ENCODE results near the gene MRPS5.
"Not testable (repeated sequence)": the region's sequence is repeated elsewhere in the genome, so short reads cannot be mapped to it uniquely, and the experiment has no call there.

The MRPS5 gene

DNA sequence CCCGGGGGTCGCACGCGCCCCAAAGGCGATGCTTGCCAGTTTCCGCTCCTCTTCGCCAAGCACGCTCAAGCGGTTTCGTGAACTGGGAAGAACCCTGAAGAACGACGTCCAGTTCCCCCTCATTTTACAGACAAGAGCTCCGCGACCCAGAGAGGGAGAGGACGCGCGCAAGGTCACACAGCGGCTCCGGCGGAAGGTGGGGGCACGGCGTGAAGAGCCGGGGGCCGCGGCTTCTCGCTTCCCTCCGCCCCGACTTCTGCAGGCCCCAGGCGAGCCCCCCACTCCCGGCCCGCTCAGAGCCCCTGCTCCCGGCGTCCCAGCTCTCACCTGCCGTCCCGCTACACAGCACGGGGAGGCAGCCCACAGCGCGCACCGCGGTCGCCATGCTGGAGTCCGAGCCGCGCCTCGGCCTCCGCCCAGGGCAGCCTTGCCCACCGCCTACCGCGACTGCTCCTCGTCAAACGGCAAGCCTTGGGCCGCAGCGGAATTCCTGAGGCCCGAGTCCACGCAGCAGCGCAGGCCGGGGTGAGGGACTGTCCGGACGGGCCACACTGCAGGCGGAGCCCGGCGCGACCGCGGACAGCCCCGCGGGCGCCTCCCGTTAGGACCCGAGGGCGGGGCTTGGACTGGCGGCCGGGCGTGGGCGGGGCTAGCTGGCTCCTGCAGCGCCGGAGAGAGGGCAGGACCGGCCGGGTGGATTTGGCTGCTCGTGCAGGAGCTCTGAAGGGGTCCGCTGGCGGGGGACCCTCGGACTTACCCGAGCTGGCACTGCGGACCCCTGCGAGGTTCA lies at the start of gene MRPS5:
MRPS5 (minus strand) TSS at position 402 of the 790 bp plus-strand sequence; CDS start at position 385, 17 bp downstream.
- in situ Hi-C loops (cut with HindIII; ENCODE audit: low sequenced_read_pairs), result no loop called here

- in situ Hi-C loops (cut with HindIII; ENCODE audit: low sequenced_read_pairs), result no loop called here
Observed at GRCh38 chr2:95166065-95166763, 44.6 kb upstream of the MRPS5 start.

DNA sequence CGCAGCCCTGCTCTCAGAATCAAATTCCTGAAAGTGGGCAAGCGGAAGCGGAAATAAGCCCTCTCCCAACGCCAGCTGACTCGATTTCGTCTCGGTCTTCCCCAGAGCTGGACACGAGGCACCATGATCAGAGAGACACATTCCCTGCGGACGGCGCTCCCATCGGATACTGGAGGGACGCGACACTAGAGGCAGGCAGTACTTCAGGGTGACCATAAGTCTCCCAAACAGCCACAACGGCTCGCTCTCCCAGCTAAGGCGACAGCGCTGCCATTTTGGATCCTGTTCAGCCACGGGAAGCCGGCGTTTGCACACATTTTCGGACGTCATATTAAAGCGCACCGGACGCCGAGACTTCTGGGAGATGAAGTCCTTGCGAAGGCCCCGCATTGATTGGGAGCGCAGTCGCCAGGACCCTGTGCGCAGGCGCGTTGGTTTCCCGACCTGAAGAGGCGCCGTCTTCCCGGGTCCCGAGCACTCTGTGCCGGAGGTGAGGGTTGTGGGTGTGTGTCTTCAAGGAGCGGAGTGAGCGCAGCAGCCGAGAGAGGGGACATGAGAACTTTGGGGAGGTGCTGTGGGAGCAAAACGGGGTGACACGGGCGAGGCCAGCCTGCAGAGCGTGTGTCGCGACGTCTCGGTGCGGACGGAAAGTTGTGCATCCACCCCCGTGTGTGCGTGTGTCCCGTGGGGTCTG lies 43.9 kb upstream of the MRPS5 start, which contains the start of gene ZNF2:
ZNF2 (plus strand) TSS at position 439 of the 694 bp plus-strand sequence. CDS start 10,418 bp downstream, outside the sequence.
- in situ Hi-C loops (cut with HindIII; ENCODE audit: low sequenced_read_pairs), result no loop called here

- in situ Hi-C loops (cut with HindIII; ENCODE audit: low sequenced_read_pairs), result no loop called here
Observed at GRCh38 chr2:95165030-95165370, 43.4 kb upstream of the MRPS5 start.

DNA sequence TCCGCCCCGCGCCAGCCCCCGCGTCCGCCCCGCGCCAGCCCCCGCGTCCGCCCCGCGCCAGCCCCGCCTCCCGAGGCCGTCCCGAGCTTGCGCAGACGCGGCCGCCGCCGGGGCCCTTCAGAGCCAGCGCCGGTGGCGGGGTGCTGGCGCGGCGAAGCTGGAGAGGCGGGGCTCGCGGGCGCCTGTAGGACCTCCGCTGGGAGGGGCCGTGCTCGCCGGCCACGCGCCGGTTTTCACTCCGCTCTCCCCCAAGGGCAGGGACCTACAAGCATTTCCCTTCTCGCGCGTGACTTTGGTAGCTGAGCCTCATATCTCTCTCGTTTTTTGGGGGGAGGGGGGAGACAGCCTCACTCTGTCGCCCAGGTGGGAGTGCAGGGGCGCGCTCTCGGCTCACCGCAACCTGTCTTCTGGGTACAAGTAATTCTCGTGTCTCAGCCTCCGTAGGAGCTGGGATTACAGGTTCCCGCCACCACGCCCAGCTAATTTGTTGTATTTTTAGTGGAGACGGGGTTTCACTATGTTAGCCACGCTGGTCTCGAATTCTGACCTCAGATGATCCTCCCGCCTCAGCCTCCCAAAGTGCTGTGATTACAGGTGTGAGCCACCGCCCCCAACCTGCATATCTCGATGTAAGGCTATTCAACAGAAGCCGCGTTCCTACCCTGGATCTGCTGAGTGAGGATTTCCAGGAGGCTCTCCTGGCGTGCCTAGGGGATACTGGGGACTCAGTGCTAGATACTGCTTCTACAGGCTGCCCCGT lies 38.3 kb upstream of the MRPS5 start, which contains the start of gene ZNF514:
ZNF514 (minus strand) TSS at position 159 of the 760 bp plus-strand sequence. CDS start 6,595 bp downstream, outside the sequence.
- in situ Hi-C loops (cut with HindIII; ENCODE audit: low sequenced_read_pairs), result no loop called here

GRCh38 chr2:95158891-95159619 lies 37.4 kb upstream of the MRPS5 start:
- in situ Hi-C loops (cut with HindIII; ENCODE audit: low sequenced_read_pairs), result no loop called here

DNA sequence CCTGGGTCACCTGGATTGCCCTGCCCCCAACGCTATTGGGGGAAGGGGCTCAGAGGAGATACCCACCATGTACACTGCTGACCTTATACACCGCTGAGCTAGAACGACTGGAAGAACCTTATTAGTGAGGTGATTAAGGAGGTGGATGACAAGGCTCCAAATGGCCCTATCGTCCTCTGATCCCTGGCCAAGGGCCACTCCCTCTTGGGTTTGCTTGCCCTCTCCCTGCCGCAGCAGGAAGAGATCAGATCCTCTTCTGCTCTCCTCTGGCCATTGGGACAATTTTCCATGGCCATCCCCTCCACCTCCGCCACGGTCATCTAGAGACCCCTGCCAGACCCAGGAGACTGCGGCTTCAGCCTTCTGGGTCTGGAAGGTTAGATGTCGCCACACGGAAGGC lies 36.8 kb upstream of the MRPS5 start:
- in situ Hi-C loops (cut with HindIII; ENCODE audit: low sequenced_read_pairs), result no loop called here

- in situ Hi-C loops (cut with HindIII; ENCODE audit: low sequenced_read_pairs), result no loop called here
Observed at GRCh38 chr2:95149397-95149984, 27.9 kb upstream of the MRPS5 start.

DNA sequence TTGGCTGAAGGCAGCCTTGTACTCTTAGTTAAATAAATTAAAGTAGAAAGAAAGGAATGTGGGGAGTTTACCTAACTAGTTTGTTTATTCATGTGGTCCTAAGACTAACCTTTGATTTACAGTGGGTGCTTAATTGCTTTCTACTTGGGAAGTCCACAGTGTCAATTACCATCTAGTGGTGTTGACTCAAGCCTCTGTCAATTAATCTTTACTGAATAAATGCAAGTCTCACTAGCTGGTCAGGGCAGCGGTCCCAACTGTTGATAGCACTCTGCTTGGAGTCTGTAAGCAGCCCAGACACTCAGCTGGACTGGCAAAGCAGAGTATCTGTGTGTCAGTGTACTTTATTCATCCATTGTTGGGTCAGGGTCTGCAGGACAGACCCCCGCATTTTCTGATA lies 22.2 kb upstream of the MRPS5 start:
- in situ Hi-C loops (cut with HindIII; ENCODE audit: low sequenced_read_pairs), result no loop called here

- in situ Hi-C loops (cut with HindIII; ENCODE audit: low sequenced_read_pairs), result no loop called here
Observed at GRCh38 chr2:95138702-95139101, 17.1 kb upstream of the MRPS5 start.

- in situ Hi-C loops (cut with HindIII; ENCODE audit: low sequenced_read_pairs), result no loop called here
Observed at GRCh38 chr2:95122197-95122551, 566 bp upstream of the MRPS5 start.

DNA sequence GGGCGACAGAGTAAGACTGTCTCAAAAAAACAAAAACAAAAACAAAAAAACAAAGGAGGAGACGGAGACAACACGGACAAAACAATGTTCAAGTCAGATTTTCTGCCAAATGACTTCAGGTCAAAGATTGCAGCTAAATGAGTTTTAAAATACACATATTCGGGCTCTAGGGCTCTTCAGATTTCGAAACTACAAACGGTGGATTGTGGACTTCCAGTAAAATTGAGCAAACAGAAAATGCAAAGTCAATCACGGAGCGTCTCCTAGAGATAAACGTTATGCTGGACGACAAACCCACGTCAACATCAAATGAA lies 558 bp downstream of the MRPS5 start:
- in situ Hi-C loops (cut with HindIII; ENCODE audit: low sequenced_read_pairs), result no loop called here

GRCh38 chr2:95115418-95115817 lies 6.2 kb downstream of the MRPS5 start:
- in situ Hi-C loops (cut with HindIII; ENCODE audit: low sequenced_read_pairs), result no loop called here

DNA sequence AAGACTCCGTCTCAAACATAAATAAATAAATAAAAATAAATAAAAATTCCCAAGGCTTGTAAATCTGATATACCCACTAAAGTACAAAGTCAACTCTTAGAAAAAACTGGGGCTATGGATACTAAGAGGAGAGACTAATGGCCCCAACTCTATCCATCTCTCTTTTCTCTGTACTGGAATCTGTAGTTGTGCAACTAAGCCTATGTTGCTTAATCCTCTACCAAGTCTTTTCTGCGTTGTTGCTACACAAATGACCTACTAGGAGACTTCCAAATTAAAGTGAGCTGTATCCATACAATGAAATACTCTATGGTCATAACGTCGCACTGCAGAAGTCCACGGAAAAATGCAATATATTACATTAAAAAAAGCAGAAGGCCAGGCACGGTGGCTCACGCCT lies 8.1 kb downstream of the MRPS5 start:
- in situ Hi-C loops (cut with HindIII; ENCODE audit: low sequenced_read_pairs), result no loop called here

GRCh38 chr2:95110395-95110794 lies 11.2 kb downstream of the MRPS5 start:
- in situ Hi-C loops (cut with HindIII; ENCODE audit: low sequenced_read_pairs), result no loop called here

- in situ Hi-C loops (cut with HindIII; ENCODE audit: low sequenced_read_pairs), result no loop called here
Observed at GRCh38 chr2:95109260-95109659, 12.3 kb downstream of the MRPS5 start.

DNA sequence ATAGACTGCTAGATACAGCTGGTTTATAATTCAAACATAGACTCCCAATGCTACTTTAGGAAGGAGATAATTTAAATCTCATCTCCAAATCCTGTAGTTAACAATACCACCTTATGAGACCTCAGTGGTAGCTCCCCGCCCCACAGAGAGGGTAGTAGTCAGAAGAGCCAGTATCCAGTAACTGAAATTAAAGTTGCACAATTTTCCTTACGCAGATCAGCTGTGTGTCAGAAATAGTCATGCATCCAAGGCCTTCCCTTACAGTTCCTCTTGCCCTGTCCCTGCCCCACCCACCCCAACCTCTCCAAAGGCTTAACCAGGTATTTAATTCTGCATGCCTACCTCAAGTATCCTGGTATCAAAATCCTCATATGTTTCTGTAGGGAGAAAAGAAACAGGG lies 15.5 kb downstream of the MRPS5 start:
- in situ Hi-C loops (cut with HindIII; ENCODE audit: low sequenced_read_pairs), result no loop called here

- in situ Hi-C loops (cut with HindIII; ENCODE audit: low sequenced_read_pairs), result no loop called here
Observed at GRCh38 chr2:95104606-95105005, 17.0 kb downstream of the MRPS5 start.

DNA sequence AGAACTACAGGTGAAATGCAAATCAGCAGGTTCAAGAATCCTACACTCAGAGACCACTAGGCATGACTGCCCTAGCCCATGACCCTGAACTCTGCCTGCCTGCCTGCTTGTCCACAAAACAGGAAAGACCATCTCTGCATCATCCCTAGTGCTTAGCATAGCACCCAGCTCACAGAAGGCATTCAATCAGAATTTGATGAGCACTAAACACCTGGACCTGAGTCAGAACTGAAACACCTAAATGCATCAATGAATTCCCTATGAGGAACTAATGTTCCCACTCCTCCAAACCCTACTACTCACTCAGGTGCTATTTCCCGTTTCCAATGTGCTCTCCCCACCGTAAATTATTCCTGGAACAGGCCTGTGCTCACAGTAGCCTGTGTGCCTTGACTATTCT lies 21.7 kb downstream of the MRPS5 start:
- in situ Hi-C loops (cut with HindIII; ENCODE audit: low sequenced_read_pairs), result no loop called here

- in situ Hi-C loops (cut with HindIII; ENCODE audit: low sequenced_read_pairs), result not testable (repeated sequence)
Observed at GRCh38 chr2:95098273-95098672, 23.3 kb downstream of the MRPS5 start.
